NCI-H2081 (cell line): ENCODE data around the gene MGAM2.

Source experiments
- DNase-seq, 2 experiments: peaks; one replicate each; lab custom pipeline; 2025; lab: John Stamatoyannopoulos, UW

Gene MGAM2

DNA sequence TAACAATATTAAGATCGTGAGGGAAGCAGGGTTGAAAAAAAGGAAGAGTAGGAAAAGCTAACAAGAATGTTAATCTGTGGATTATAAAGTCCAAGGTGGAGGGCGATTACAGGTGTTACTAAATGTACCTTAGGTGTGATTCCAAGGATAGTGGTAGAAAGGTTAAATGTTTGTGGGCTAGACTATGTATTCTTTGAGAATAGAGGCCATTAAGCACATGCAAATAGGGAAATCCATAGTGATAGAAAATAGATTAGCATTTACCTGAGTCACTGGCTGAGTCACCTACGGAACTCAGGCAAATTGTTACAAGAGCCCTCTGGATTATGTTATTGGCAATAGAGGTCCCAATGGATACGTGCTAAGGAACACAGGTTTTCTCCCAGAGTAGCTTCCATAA lies 9.0 kb downstream of the MGAM2 start:
- DNase-seq = no peak

DNA sequence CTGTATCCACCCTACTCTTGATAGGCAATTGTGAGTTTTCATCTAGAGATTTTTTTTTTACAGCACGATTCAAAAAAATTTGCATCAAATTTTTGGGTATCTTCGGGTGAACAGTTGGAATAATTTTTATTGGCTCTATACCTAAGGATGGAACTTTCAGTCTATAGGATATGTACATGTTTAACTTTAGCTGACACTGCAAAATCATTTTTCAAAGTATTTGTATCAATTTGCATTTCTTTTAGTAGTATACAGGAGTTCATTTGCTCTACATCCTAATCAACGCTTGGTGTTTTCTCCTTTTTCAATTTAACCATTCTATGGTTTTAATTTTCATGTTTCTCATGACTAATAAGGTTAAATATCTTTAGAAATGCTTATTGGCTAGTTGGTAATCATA lies 11.7 kb downstream of the MGAM2 start:
- no peak for DNase-seq

DNA sequence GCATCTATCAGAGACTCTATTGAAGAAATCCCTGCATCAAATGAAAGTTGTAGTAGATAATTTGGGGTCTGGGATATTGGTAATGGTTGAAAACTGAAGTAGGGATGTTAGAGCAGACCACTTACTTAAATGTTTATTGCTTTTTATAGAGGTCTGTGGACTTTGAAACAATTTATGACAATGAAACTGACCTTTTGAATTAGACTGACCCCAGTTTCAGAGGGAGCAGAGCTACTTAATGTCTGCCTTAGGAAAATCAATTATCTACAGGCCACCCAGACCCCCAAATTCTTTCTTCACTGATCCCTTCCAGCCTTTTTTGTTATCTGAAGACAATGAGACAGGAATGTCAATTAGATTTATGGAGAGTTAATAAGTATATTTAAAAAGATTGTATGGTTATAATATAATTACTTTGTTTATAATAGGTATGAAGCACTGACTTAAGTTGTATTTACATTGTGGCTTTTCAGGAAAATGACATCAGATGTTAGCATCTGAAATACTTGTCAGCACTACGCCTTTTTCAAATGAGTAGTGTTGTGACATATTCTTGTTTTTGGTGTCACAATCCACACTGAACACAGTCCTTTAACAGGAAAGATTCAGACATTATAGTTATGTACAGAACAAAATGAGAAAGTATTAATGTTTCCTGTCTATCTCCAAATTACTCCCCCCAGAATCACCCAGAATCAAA lies 13.9 kb downstream of the MGAM2 start:
- DNase-seq = no peak

DNA sequence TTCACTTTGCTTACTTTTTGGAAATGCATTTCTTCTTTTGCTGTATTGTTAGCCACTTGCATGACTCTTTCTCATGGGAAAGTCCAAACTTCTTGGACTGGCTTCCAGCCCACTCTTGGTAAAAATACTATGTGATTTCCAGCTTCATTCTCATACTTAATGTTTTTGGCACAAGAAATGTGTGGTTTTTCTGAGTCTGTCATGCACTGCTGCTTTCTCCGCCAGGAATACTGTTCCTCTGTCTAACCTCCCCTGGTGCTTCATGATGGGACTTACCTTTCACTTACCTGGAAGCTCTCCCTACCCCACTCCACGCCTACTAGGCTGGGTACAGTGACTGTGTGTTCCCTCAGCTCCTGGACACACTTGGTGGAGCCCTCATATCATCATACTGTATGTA lies 18.7 kb downstream of the MGAM2 start:
- DNase-seq = no peak

DNA sequence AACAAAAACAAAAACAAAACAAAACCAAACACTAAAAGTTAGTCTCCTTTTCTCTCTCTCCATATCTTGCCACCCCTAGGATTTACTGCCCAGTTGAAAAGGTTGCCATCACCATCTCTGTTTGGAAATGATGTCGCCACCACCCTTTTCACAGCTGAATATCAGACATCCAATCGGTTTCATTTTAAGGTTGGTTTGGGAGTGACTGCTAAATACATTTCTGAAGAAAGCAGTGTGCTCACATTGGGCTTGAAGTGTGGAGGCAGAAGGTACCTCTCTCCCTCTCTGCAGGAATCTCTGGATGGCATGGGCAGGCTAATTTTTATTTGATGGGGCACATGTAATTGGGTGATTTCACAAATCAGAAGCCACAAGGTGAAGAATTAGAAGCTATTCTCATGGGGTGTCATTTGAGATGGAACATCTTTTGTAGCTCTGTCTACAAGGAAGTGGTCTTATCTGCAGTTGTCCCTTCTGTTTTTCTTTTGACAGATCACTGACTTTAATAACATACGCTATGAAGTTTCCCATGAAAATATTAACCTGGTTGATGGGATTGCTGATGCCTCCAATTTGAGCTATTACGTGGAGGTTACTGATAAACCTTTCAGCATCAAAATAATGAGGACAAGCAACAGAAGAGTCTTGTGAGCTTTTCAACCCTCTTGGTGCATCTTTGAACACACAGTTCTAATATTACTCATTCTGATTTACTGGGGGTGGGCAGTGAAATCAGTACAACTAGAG lies 20.1 kb downstream of the MGAM2 start:
- no peak for DNase-seq

DNA sequence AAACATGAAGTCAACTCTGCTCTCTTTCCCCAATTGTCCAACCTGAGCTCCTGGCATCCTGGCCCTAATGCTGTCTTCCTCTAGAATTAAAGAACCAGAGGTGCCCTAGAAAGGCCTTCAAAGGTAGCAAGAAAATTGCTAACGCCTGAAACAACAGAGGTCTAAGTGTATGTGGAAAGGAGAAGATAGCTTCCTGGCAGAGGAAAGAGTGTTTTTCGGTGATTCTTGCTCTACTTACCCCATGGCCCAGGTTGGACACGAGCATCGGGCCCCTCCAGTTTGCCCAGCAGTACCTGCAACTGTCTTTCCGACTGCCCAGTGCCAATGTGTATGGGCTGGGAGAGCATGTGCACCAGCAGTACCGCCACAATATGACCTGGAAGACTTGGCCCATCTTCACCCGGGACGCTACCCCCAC lies 22.2 kb downstream of the MGAM2 start:
- no peak for DNase-seq

DNA sequence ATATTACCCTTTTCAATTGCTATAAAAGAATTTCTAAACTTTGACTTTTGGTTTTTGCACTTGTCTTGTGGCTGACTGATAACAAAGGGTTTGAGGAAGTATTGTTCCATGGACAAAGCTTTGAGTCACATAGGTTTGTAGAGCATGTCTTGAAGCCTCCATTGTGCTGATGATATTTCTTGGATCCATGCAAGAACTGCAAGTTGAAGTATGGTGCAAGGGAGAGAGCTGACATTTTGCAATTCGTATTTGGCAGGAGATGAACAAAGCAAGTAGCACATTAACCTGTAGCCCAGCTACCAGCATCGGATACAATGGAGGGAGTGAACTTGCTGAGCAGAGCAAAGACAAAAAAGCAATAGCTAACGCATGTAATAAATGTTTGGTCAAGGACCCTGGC lies 23.4 kb downstream of the MGAM2 start:
- DNase-seq = no peak

DNA sequence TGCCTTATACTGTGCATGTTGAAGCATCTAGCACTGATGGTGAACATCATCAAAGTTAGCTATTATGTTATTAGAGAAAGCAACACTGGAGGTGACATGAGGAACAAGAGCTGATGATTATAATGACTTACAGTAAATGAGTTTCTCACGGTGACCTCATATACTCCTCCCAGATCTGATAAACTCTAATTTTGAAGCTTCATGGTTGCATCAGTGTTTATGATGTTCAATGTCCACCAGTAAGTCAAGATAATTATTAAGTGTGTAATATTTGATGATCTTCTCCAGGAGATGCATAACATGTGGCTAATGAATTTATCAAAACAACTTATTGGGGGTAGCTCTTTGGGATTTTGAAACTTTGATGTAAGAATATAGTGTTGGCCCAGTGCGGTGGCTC lies 27.5 kb downstream of the MGAM2 start:
- DNase-seq = no peak

DNA sequence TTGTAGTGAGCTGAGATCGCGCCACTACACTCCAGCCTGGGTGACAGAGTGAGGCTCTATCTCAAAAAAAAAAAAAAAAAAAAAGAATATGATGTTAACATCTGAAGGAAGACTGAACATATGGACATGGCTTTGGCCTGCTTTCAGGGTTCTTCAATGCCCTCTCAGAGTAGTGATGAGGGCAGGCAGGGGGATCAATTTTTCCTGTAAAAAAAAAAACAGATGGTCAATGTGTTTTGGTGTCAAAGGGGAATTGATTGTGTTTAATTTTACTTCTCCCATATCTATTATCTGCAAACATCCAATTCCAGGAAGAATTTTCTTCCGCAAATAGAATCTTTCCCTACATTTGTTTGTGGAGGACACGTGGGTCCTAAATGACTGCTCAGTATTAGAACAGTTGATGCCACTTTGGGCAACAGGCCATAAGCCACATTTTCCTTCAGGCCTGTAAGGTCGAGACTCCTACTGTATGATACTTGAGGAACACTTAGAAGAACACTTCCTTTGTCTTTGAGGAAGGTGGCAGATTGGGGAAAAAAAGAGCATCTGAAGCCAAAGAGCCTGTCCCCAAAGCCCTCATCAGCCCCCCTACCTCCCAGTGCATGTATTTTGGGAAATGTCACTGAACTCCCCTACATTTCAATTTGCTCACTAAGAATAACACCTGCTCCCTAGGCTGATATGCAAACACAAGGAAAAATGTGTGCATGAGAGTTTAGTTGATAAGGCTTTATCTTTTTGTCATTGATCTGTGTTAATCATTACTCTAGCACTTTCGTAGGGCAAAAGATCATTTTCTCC lies 28.3 kb downstream of the MGAM2 start:
- no peak for DNase-seq

DNA sequence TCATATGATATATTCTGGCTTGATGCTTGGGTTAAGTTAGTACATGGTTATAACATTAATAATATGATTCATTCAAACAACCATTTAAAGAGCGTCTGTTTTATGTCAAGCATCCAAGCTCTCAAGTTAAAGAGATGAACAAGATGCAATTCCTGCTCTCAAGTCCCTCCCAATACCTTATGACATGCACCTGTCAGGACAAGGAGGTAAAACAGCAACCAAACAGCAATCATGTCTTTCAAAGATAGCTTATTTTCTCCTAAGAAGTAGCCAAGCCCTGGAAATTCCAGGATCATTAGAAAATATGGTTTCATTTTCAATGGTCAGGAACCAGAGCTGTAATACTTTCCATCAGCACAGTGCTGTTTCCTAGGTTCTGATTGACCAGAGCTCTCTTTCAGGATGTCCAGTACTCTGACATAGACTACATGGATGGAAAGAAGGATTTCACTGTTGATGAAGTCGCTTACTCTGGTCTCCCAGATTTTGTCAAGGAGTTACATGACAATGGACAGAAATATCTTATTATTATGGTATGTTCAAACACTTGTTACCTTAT lies 29.0 kb downstream of the MGAM2 start:
- no peak for DNase-seq

DNA sequence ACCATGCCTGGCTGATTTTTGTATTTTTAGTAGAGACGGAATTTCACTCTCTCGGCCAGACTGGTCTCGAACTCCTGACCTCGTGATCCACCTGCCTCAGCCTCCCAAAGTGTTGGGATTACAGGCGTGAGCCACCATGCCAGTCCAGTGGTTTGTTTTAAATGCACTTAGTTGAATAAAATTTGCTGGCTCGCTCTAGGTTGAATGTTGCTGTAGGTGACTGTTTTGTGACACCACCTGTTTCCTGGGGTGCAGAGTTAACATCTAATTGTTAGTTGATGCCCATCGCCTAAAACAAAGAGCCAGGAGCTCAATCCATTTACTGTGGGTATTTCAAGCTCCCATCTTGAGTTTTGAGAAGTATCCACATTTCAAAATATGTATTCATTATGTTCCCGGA lies 31.2 kb downstream of the MGAM2 start:
- no peak for DNase-seq

DNA sequence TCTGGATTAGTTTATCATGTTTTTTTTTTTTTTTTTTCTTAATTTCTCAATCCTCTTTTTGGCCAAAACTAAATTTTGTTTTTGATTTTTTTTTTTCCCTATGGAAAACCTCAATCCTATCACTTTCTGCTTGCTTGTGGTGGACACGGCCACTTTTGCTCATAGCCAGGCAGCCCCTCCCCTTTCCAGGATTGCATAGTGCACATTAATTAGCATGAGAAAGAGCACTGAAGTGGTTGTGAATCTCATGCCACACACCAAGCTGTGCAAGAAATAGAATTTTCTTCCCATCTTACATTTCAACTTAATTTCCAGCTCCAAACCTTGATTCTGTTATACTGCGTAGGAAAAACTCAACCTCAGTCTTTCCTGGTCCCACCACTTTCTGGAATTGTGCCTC lies 34.6 kb downstream of the MGAM2 start:
- no peak for DNase-seq

DNA sequence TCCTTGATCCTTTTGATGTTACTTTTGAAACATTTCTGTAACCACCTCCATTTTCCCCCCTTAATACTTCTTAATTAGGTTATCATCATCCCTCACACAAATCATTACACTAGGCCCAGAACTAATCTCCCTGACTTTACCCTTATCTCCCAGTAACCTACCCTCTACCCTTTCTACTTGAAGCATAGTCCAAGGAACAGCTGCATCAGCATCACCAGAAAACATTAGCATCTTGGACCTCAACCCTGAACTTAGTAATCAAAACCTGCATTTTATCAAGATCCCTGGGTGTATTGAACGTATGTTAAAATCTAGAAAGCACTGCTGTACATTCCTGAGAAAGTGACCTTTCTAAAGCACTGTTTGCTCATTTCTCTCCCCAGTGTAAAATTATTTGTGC lies 38.8 kb downstream of the MGAM2 start:
- DNase-seq = no peak

DNA sequence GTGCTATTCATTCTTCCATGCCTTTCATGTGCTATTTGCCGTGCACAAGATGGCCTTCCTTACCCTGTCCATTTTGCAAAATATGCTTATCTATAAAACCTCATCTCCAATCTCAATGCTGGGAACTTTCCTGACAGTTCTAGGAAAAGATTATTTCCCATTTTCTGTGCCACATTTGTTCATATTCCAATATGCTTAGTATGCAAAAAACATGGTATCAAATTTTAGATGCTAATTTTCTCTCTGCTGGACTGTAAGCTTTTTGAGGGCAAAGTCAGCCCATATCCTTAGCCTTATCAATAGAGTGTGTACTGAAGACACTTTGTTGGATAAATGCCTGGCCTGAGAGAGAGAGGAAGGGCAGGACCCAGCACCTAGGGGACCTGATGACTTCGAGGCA lies 39.4 kb downstream of the MGAM2 start:
- no peak for DNase-seq

DNA sequence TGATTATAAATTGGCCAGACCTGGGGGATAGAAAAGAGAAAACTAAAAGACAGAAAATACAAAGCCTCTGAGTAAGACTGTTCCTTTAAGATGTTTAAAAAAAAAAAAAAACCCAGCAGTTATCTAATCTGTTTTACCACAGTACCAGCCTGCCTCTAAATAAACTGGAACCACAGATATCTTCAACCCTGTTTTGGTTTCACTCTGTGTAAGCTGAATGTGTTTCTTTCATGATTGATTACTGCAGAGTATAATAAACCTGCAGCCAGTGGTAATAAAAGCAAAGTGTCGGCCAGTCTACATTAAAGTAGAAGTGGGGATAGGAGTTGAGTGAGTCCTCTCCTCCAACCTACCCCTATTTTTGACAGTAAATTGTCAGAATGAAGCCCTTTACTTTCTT lies 40.6 kb downstream of the MGAM2 start:
- DNase-seq = no peak

DNA sequence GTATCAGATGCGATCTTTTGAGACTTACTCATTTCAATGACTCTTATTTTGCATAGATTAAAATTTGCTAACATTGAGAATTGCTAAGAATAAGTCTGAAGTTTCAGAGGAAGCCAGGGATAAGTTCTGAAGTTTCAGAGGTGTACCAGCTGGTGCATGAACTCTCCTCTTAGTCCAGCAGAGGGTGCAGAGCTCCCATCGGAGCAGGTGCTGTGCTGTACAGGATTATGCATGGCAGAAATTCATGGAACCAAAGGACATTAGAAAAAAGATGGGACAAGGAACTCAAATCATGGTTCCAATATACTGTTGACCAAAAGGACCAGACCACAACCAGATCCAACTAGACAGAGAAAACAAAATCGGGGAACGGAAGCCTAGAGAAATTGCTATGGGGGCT lies 41.9 kb downstream of the MGAM2 start:
- DNase-seq = peak; percentile 37 to 40

DNA sequence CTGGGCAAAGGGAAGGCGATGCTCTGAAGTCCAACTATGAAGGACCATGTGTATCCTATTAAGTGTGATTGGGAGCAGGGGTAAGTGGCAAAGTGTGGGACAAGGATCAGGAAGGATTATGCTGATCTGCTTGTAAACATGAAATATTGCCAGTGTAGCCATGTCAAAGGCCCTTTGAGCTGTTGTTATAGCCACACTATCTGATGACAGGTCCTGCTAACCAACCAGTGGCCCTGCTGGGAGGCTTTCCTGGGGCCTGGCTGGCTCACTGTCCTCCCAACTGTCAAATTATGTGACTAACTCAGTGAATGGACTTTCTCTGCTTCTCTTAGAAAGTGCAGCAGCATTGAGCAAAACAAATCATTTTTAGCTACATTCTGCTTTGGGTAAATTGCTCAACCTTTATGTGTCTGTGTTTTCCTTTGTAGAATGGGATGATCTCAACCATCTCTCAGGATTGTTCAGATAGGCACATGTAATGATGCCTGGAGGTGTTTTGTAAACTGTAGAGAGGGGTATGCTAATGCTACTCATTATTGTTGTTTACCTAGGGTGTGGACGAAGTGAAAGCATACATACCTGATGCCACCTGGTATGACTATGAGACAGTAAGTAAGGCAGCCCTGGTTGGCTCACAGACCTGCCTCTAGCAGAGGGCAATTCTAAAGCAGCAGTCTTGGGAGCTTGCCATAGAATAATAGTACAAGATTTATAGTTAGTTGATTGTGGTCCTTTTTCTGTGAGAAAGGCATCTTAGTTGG lies 47.4 kb downstream of the MGAM2 start:
- peak; percentile 61 to 62 for DNase-seq

DNA sequence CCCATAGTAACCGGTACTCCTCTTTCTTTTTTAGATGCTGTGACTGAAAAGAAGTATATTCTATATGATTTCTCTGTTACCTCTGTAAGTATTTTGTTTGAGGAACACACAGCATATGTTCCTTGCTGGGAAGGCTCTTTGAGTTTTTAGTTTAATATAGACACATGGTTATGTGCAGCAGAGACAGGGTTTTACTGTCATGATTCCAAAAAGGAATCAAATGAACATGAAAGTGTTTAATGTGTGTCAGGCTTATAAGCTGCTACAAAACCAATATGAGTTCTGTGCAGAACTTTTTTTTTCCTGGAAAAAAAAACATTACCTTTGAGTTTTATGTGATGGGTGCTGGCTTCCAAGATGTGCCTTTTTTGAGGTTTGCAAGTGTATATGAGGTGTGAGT lies 50.4 kb downstream of the MGAM2 start:
- DNase-seq = no peak

DNA sequence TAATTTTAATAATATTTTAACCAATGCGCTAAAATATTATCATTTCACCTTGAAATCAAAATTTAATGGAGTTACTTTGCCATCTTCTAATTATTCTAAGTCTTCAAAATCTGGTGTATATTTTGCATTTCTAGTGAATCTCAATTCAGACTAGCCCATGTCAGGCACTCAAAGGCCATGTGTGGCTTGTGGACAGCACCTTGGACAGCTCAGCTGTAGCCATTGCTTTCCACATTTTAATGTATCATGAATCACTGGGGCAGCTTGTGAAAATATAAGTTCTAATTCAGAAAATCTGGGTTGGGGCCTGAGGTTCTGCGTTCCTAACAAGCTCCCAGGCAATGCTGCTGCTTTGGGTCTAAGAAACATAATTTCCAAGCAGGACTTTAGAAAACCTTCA lies 57.2 kb downstream of the MGAM2 start:
- DNase-seq = no peak

DNA sequence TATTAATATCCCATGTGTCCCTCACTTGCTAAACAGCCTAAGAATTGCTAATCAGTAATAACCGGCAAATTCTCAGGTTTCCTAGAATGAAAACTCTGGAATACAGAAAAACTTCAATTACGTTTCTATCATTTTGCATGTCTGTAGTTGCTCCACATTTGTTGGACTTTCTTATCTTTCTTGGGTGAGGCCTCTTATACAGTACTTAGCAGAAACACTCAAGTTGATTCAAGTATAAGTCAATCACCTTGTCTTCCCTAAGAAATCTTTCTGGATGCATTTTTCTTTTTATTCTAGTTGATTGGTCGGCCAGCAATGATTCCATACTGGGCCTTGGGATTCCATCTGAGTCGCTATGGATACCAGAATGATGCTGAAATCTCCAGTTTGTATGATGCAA lies 61.4 kb downstream of the MGAM2 start:
- DNase-seq = no peak

DNA sequence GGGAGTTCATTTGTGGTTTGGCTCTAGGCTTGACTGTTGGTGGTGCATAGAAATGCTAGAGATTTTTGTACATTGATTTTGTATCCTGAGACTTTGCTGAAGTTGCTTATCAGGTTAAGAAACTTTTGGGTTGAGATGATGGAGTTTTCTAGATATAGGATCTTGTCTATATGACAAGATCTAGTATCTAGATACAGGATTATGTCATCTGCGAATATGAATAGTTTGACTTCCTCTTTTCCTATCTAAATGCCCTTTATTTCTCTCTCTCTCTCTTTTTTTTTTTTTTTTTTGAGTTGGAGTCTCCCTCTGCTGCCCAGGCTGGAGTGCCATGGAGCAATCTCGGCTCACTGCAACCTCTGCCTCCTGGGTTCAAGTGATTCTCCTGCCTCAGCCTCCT lies 62.9 kb downstream of the MGAM2 start:
- DNase-seq = no peak

DNA sequence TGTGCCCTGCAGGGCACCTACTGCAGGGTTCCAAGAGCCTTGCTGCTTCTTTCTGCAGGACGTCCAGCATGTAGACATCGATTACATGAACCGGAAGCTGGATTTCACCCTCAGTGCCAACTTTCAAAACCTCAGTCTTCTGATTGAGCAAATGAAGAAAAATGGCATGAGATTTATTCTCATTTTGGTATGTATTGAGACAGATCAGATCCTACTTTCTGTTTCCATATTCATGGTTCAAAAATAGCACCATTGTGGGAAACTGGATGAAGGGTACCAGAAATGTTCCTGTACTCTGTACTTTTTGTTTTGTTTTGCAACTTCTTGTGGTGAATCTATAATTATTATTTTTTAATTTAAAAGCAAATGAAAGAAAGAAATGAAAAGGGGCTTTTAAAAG lies 64.1 kb downstream of the MGAM2 start:
- no peak for DNase-seq
